ENCODE measurements around the gene GPRC5D. TPM values are rescaled to one million over a fixed set of nuclear protein-coding genes. Genes with fewer than 3 reads are reported as not detected.

The GPRC5D gene
- total RNA-seq, 4 donors from 2014 or later, result 1.3 TPM; not detected in 3

DNA sequence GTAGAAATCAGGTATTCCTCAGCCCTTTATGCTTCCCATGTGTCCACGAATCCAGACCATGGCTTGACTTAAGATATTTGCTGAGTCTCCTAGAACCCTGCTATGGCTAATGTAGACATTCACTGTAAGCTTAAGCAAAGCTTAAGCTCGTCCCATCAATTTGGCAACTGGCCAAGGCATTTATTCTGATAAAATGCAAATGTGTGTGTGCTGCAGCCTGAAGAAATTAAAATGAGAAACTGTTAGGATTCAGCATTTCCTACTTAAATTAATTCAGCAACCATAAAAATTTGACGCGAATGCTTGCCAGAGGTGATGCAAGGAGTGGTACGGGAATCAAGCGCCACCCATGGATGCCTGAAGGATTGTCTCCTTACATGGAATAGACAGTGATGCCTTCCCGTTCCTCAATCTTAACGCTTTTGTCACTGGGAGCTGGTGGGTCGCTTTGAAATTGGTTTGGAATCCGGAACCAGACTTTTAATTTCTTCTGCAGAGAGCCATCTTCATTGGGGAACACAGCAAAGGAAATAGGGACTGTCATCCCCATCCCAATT lies 34.9 kb upstream of the GPRC5D start:
- Histone ChIP-seq H3K4me1 (peaks cover 0 to 13% (median 0%) of the 10 kb centered on the region in 4 donors), H3K9me3 (no peaks in the 10 kb centered on the region), H3K27ac (no peak overlapping the region), H3K4me3 (no peak overlapping the region), H3K36me3 (peaks cover 0 to 57% (median 3%) of the 10 kb centered on the region in 3 donors), H3K27me3 (no peaks in the 10 kb centered on the region)
- TF ChIP-seq, protein P1, sequence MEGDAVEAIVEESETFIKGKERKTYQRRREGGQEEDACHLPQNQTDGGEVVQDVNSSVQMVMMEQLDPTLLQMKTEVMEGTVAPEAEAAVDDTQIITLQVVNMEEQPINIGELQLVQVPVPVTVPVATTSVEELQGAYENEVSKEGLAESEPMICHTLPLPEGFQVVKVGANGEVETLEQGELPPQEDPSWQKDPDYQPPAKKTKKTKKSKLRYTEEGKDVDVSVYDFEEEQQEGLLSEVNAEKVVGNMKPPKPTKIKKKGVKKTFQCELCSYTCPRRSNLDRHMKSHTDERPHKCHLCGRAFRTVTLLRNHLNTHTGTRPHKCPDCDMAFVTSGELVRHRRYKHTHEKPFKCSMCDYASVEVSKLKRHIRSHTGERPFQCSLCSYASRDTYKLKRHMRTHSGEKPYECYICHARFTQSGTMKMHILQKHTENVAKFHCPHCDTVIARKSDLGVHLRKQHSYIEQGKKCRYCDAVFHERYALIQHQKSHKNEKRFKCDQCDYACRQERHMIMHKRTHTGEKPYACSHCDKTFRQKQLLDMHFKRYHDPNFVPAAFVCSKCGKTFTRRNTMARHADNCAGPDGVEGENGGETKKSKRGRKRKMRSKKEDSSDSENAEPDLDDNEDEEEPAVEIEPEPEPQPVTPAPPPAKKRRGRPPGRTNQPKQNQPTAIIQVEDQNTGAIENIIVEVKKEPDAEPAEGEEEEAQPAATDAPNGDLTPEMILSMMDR (IDR thresholded peaks at IDR 0.05), result no peak
- no peak for TF ChIP-seq POLR2A (IDR thresholded peaks at IDR 0.05)
- DNase-seq, result no peak

DNA sequence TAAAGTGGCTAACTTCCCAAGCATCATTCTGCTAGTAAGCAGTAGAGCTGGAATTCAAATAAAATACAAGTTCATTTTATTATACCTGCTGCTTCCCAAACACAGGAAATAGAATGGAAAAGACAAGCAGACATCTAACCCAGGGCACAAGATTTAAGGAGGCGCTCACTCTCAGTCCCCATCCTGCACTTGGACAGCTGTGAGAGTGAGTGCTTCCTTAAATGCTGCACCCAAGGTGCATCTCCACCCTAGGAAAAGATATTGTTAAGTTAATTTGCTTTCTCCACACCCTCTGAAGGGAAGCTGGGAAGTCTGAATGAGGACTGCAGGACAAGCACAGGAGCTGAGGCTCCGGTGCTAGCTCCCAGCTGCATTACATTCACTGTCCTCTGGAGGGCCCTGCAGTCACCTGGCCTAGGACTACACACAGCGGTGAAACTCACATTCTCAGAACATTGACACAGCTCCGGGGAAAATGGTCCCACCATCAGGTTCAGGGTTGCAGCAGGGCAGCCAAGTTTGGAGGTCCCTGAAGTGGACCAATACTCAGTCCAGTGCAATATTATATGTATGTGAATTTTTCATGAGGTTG lies 33.9 kb upstream of the GPRC5D start:
- peaks cover 0 to 67% (median 3%) of the 10 kb centered on the region in 3 donors for H3K36me3 ChIP-seq
- H3K9me3 ChIP-seq, result no peaks in the 10 kb centered on the region
- no peaks in the 10 kb centered on the region for H3K27me3 ChIP-seq
- no peak overlapping the region for H3K27ac ChIP-seq
- TF ChIP-seq, protein P1 (IDR thresholded peaks at IDR 0.05), result peak in 4 of 6 experiments; percentile 38 to 54 (median 48)
- TF ChIP-seq POLR2A (IDR thresholded peaks at IDR 0.05), result no peak
- DNase-seq, result no peak
- H3K4me3 ChIP-seq, result no peak overlapping the region
- H3K4me1 ChIP-seq, result peaks cover 0 to 4% (median 0%) of the 10 kb centered on the region in 4 donors

DNA sequence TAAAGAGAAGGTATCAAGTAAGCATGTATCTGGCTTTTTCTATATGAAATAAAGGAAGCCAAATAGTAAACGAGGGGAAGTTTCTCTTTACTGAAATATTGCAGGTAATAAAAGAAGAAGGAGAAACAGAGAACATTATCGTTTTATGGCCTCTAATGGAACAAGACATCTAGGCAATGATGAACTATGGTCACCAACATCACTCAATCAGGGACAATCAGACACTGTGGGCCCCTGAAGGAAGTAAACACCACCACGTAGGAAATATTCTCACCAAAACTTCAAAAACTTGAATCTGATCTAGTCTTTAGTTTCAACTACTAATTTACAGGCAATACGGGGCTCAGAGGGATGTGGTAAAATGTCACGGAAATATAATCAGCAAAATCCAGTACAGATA lies 32.2 kb upstream of the GPRC5D start:
- H3K36me3 ChIP-seq, result peaks cover 0 to 81% (median 3%) of the 10 kb centered on the region in 3 donors
- H3K27me3 ChIP-seq, result no peaks in the 10 kb centered on the region
- peaks cover 0 to 10% (median 0%) of the 10 kb centered on the region in 4 donors for H3K4me1 ChIP-seq
- no peak for DNase-seq
- H3K9me3 ChIP-seq, result no peaks in the 10 kb centered on the region
- H3K4me3 ChIP-seq, result peak overlapping the region in 1 of 4 donors; percentile 17
- no peak for TF ChIP-seq POLR2A (IDR thresholded peaks at IDR 0.05)
- TF ChIP-seq, protein P1 (IDR thresholded peaks at IDR 0.05), result no peak
- peak overlapping the region in 2 of 4 donors; percentile 16 to 69 for H3K27ac ChIP-seq

DNA sequence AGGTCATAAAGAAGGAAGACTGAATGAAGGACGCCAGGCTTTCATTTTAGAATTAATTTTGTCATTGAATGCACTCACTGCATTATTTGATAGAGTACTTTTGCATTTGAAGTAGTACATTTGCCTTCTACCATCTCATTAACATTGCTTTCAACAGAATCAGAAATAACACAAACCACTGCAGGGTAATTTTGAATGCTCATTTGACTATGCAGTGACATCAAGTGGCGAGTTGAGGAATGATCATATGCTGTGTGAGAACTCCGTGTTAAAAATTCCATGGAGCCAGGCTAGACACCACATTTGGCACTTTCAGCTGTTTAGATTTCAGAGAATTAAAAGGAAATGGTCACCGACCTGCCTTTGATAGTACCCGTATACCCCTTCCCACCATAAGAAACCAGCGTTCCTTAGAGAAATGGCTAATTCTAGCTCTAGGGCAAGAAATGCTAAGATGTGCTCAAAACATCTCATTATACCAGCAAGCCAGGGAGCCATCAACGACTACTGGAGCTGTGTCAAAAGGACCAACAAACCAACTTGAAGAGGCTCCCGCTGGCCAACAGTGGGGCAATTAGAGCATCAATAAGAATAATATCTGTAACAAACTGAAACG lies 31.6 kb upstream of the GPRC5D start:
- peak overlapping the region in 2 of 4 donors; percentile 16 to 69 for H3K27ac ChIP-seq
- DNase-seq, result peak in 1 of 3 donors; percentile 55
- no peaks in the 10 kb centered on the region for H3K27me3 ChIP-seq
- H3K9me3 ChIP-seq, result no peaks in the 10 kb centered on the region
- H3K4me1 ChIP-seq, result peaks cover 0 to 10% (median 0%) of the 10 kb centered on the region in 4 donors
- peaks cover 0 to 78% (median 3%) of the 10 kb centered on the region in 3 donors for H3K36me3 ChIP-seq
- TF ChIP-seq, protein P1 (IDR thresholded peaks at IDR 0.05), result peak in 4 of 6 experiments; percentile 37 to 79 (median 71)
- no peak for TF ChIP-seq POLR2A (IDR thresholded peaks at IDR 0.05)
- H3K4me3 ChIP-seq, result peak overlapping the region in 1 of 4 donors; percentile 17

DNA sequence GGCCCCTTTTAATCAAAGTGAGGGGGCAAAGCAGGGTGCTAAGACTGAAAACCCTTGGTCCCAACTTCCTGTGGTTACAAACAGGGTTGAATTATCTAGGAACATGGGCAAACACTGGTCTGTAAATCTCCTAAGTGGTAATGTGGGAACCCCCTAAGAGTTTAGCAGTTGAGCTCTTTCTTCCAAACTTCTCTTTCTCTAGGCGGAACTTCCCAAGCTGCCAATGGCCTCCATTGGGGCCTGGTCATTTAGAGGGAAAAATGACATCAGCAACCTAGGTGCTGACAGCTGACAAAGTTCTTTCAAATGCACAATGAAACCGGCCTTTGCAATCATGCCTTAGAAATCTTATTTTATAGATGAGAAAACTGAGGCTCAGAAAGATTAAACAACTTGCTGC lies 30.4 kb upstream of the GPRC5D start:
- Histone ChIP-seq H3K9me3 (no peaks in the 10 kb centered on the region), H3K4me1 (peaks cover 0 to 10% (median 0%) of the 10 kb centered on the region in 4 donors), H3K27ac (no peak overlapping the region), H3K36me3 (peaks cover 0 to 80% (median 3%) of the 10 kb centered on the region in 3 donors), H3K27me3 (no peaks in the 10 kb centered on the region), H3K4me3 (no peak overlapping the region)
- TF ChIP-seq POLR2A (IDR thresholded peaks at IDR 0.05), result no peak
- TF ChIP-seq, protein P1 (IDR thresholded peaks at IDR 0.05), result no peak
- DNase-seq, result no peak

Measured in Peyer's patch (tissue), 4 donors.